NOMO-1 treated with DMSO at 0.1 percent for 48 hours (cell line): ENCODE data around the gene MAN1A1.
"Not testable (repeated sequence)": the region's sequence is repeated elsewhere in the genome, so short reads cannot be mapped to it uniquely, and the experiment has no call there.

Experiments used
- DNase-seq: peaks from one replicate; lab custom pipeline; 2025; ENCODE audit not compliant: unreplicated experiment; lab: John Stamatoyannopoulos, UW

MAN1A1 gene

DNA sequence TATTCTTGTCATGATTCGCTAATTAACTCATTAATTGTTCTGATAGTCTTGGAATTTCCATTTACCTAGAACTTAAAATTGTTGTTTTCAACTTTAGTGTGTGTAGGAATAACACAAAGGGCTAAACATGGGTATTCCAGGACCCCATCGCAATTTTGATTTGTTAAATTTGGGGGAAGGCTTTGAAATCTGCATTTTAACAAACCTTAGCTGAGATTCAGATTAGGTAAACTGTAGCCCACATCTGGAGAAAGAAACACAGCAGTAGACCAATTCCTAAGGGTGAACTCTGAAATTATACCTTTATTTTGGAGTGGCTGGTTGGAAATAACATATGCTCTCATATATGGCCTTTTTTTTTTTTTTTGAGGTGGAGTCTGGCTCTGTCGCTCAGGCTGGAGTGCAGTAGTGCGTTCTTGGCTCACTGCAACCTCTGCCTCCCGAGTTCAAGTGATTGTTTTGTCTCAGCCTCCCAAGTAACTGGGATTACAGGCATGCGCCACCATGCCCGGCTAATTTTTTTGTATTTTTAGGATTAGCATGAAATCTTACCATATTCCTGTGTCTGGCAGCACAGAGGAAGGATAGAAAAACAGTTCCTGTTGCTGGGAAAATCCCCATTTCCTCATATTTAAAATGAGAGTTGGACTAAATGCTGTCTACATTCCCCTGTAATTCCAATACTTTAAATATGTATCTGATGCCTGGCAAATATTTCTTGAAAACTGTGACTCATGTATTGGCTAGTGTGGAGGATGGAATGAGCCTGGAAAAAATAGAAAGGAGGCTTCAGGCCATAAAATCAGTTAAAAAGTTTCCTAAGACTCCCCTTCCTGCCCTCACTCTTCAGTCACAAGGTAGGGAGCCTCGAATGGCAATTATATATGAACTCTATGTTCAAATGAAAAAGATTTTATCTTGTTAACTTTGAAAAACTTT, 174.4 kb downstream of the MAN1A1 start:
- no peak for DNase-seq

DNA sequence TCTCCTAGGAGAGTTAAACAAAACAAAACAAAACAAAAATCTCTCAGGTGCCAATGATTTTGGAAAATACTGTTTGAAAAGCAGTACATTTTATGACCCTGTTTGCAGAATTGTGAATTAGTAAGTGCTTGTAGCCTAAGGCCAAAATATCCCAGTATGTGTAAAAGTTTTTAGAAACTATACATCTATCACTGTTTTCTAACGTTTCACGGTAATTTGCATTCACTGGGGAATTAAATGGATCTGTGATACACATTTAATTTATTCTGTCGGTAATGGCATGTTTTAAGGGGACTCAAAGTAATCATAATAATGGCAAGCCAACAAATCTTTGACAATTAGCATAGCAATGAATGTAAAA, 175.5 kb downstream of the MAN1A1 start:
- DNase-seq: no peak

DNA sequence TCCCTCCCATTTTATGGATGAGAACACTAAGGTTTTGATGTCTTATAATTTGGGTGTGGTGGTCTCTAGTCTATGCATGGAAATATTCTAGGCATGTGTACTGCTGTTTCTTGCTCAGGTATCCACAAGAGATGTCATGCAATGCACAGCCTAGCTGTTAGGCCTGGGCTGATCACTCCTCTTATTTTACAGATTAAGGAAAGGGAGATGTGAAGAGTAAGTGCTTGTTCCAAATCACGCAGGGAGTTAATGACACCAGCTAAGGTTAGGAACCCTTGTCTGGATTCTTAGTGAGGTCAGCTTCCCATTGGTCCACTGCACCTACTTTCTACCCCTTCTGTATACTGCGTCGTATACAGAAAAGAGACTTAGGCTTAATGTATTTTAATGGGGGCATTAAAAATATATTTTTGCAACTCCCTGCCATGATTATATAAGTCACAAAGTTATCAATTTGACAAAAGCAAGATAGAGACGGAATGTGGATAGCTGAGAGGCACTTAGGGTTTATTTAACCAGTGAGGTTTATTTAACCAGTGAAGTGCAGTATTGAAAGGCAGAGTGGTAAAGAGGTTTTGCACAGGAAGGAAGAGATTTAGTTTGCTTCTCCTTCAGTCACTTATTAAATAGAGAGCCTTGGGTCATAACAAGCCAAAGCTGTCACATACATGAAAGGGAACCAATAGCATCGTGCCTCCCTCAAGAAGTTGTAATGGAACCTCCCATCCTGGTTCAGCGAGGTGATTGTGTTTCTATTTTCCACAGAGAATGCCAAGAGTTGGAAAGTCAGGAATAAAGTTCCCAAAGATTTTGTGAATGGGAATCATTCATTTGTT, 176.1 kb downstream of the MAN1A1 start:
- DNase-seq: no peak

DNA sequence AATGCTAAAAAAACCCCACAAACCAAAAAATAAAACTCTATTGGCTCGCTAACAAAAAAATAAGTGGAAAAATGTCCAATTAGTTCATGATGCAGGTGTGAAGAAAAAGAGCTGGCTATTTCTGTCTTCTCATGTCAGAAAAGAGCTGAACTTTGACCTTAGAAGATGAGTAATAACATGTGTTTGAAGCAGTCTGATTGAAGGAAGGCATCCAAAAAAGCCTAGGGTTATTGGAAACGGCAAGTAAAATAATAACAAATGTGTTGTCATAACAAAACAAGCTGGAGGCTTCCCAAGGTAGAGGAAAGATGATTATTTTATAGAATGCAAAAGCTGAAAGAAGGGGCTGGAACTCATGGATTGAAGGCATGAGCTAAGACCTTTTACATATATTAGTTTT, 176.7 kb downstream of the MAN1A1 start:
- no peak for DNase-seq

DNA sequence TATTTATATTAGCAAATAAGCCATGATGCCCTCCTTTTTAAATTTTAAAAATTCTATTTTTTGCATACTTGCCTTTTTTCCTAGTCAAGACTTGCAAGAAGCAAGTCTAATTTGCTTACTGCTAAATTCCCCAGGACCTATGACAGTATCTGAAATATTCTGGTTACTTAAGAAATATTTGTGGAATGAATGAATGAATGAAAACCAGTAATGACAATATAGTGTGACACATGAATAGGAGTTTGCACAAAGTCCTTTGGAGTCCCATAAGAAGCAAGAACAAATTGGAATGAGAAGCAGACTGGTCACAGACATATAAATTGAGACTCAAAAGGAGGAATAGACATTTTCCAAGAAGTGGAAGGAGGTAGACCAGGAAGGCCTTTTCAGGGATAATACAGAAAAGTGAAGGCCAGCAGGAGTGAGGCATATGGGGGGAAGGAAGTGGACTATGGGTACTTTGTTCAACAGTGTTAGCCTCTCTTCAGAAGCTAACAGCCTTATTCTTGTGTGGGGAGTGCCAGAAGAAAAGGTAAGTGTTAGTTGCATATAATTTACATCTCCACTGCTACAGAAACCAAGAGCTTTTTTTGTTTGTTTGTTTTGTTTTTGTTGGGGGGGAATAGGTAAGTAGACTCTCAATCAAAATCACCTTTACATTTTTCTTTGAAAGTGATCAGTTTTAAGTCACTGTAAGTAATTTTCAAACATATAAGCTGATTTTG, 177.5 kb downstream of the MAN1A1 start:
- DNase-seq: no peak

DNA sequence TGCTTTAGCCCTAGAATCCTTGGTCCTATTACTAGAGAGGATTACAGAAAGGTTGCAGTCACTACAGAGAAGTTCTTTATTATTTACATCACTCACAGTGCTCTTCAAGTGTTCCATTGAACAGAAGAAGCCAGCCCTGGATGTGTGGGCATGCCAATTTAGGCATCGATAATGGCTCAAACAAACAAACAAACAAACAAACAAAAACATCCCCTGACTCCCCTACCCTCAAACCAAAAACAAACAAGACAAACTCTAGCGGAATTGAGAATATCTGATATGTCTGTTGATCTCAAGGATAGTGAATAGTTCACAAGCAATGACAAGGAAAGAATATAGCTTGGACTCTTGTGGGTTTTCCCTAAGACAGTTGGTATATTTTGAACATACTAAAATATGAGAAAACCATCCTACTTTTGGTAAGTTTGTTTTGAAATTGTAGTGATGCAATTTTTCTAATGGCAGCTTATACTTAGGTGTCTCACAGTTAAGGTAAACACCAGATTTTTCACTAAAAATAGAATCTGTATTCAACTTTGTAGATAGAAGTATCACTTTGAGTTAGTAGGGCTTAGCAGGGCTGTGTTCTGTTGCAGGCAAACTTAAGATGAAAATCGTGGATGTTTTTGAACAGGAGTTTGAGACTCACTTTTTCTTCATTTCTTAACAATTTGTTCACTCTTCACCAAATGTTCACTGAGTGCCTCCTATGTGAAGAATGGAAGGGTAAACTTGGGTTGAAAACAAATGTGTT, 178.3 kb downstream of the MAN1A1 start:
- no peak for DNase-seq

DNA sequence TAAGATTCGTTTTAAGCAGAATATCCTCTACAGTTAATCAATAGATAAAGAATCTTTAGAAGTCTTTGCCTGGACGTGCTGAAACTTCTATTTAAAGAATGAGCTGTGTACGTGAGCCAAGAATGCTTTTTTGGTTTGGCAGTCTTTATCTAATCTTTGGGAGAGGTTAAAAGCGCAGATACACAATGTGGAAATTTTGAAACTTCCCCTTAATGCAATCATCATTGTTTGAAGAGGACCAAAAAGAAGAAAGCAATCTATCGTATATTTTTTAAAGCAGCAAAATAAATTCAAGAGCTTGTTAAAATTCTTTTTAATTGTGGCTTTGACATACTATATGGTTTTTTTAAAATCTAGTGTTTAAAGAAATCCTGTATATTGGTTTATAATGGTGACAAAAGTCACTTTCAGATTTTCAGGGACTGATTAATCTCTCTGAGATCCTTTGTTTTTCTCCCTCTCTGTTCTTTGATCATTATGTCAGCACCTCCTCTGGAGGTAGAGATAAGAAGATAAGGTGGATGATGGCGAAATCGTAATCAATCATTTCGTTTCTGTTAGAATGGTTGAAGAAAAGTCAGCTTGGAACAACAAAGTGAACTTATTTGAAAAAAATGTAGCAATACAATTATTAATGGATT, 179.0 kb downstream of the MAN1A1 start:
- DNase-seq: no peak

DNA sequence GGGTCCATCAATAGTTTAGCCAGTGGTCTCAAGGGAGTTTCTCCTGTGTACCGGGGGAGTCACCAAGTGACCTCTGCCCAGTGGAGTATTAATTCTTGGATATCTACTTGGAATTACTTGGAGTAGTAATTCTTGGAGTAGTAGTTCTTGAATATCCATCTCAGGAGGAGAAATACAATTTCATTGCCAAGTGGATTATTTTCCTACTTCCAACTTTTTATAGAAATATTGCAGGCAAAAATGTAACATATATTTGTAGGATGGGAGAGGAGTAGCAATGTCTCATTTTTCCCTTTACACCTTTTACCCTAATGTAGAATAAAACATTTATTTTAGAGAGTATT, 179.5 kb downstream of the MAN1A1 start:
- no peak for DNase-seq

DNA sequence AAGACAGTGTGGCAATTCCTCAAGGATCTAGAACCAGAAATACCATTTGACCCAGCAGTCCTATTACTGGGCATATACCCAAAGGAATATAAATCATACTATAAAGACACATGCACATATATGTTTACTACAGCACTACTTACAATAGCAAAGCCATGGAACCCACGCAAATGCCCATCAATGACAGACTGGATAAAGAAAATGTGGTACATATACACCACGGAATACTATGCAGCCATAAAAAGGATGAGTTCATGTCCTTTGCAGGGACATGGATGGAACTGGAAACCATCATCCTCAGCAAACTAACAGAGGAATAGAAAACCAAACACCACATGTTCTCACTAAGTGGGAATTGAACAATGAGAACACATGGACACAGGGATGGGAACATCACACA, 180.2 kb downstream of the MAN1A1 start:
- not testable (repeated sequence) for DNase-seq

DNA sequence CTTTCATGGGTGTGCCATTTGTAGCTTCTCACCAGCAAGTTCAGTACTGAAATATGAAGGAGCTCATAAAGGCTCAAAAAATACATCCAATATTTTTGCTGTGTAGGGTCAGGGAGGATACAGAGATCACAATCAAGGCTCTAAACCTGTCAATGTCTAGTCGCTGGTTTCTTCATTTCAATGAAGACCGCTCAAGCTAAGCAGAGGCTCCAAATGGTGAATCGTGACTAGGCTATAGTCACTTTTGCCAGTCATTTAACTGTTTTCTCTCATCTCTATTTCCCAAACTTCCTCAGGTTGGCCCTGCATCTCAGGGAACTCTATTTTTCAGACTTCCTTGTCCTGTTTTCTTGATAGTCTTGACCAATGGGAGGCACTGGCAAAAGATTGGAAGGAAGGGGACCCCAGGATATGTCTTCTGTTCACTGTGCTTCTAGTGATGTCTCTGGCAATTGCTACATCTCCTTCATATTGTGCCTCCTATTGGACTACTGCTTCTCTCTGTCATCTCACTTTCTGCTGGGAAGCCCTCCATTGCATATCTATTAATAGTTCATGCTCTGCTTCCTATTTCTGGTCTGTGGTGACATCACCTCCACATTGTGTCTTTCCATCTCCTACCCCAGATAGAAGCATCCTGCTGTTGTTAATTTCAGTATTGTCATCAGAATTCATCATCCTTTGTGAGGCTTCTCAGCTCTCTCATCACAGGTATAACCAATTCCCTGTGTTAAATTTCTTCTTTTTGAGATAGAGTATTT, 183.4 kb downstream of the MAN1A1 start:
- DNase-seq: no peak

DNA sequence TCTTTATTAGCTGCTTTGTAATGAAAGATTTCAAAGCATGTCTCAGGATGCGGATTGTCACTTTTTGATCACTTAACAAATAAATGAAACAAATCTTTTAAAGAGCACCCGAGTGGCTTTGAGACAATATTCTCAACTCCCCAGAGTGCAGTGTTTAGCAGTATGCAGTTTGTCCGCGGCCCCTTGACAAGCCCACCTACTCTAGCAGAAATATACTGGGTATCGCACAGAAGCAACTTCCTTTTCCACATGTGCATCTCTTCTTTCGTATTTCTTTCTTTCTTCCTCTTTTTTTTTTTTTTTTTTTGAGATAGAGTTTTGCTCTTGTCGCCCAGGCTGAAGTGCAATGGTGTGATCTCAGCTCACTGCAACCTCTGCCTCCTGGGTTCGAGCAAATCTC, 186.6 kb downstream of the MAN1A1 start:
- DNase-seq: no peak

DNA sequence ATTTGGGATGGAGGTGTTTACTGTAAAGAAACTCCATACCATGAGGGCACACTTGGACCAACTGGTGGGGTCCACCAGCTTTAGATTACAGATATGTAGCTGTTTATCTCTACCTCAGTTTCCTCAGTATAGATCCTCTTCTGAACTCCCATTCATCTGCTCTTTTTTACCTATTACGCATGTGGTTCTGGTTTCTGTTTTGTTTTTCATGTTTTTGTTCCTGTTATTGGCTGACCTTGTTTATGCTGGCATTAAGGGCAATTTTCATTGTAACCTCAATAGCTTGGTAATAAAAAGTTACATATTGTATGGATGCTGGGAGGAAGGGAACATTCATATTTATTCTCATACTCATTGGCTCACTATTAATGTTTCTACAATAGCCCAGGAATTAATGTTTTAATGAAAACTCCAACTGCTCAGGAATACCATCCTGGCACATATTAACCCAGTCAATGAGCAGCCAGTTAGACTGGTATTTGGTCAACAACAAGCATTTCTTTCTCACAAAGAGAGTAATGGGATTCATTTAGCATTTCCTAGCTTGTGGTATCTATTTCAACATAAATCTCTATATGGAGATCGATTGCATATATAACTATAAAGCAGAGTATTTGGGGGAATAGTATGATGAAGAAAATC, 187.3 kb downstream of the MAN1A1 start:
- no peak for DNase-seq

DNA sequence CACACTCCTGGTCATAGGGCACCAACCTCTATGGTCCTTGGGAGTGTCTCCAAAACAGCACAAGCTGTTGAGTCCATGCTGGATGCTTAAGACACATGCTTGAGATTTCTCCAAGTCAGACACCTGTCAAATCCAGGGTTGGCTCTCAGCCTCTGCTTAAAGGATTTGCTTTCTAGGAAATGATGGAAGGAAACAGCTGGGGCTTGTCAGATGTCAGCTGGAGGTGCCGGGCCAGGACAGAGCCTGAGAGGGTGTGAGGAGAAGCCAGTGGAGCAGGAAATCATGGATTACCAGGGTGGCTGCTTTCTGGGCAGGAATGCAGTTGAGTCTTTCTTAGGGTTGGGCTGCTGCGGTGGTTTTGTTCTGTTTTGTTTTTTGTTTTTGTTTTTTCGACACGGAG, 188.1 kb downstream of the MAN1A1 start:
- no peak for DNase-seq

DNA sequence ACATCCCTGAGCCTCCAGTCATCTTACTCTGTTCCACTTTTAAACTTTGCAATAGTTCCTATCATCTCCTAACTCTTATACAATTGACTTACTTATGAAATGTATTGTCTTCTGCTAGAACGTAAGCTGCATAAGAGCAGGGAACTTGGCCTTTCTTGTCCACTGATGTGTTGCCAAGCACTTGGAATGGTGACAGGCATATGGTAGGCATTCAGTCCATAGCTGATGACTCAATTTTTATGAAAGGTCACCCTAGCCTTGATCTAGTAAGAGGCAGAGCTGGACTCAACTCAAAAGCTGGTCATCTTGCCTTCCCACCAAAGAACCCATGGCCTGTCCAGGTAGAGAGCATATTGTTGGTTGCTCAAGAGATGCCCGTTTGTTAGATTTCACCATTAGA, 188.7 kb downstream of the MAN1A1 start:
- DNase-seq: no peak

DNA sequence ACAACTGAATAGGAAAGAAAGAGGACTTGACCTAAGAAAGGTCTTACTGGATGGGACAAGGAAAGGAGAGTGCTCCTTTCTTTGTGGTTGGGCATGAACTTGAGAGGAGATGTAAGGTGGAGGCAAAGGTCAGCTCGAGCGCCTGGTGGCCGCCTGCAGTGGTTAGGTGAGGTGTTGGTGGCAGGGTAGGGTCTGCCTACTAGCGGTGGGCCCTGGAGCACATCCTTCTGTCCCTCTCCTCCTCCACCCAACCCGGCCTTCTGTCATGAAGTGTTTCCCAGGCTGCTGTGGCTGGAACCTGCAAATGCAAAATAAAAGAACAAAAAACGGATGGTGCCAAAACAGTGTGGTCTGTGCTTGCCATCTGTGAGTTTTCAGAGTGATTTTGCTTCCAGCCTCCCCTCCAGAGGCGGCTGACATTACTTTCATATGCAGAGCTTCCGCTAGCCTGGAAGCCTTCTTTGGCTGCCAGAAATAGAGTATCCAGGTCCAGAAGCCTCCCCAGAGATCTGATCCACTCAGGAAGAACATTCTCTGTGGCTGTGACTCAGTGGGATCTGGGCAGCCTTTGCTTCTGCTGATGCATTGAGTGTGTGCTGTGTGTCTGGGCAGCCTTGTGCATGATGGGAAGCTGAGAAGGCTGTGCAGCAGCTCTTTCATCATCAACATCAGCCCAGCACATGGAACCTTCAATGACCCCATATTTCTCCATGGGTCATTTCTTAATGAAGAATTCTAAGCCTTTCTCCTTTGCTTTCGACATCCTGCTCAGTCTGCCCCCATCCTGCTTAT, 191.3 kb downstream of the MAN1A1 start:
- no peak for DNase-seq

DNA sequence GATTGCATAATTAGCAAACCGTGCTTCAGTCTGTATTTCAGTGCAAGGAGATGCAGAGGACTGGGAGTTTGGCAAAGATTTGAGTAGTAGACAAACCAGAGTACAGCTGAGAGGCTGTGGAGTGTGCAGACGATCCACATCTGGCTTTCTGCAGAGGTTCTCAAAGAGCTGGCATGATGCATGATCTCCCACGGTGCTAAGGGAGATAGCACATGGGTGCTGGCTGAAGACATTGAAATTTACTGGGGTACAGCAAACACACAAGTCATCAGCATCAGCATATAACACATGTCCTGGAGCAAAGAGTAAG, 192.1 kb downstream of the MAN1A1 start:
- no peak for DNase-seq

DNA sequence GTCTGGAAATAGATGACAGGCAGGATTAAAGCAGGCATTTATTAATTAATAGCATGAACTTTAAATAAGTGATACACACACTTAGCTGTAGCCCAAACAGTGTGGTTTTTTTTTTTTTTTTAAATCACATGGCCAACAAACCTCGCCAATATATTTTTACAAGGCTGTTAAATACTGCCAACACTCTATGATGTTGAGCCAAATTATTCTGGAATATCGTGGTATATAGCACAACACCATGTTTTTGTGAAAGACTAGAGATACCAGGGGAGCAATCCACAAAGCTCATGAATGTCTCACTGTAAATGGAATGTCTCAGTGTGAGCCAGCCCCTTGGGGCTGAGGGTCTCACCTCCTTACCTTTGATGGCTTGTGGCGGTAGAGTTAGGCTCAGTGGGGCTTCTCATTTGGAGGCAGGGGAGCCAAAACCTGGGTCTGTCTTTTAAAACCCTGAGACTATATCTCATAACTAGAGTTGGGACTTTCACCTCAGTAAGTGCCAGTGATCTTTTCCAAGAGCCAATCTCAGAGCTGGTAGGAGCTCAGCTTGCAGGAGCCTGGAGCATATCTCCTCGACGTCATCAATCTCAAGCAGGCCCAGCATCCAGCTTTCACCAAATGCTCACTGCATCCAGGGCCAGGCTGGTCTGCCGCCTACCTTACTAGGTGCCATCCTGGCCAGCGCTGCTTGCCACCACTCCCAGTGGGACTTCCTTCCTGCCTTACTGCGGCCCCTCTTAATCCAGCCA, 192.6 kb downstream of the MAN1A1 start:
- DNase-seq: no peak

DNA sequence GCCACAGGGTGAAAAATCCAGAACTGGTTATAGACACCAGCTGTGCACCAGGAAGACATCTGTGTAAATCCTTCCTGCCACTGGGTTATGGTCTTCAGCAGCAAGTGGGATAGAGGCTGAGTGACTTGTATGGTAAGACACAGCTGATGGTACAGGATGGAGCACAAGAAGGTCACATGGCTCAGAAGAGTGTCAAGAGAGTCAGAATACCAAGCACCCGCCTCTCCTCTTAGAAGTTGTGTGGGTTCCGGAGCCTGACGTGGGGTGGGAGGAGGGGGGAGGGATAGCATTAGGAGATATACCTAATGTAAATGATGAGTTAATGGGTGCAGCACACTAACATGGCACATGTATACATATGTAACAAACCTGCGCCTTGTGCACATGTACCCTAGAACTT, 193.5 kb downstream of the MAN1A1 start:
- DNase-seq: not testable (repeated sequence)
